TTC549 (cell line): ENCODE measurements around the gene SRP9.
"Not testable (repeated sequence)": the region's sequence is repeated elsewhere in the genome, so short reads cannot be mapped to it uniquely, and the experiment has no call there.

Experiments used
- FAIRE-seq: peaks from 2 replicates; lab custom pipeline; 2012; peaks lifted over from hg19 to GRCh38; lab: Jason Lieb, UNC

The SRP9 gene

GRCh38 chr1:225755671-225756319 is 21.8 kb upstream of the SRP9 start:
- no peak for FAIRE-seq

DNA sequence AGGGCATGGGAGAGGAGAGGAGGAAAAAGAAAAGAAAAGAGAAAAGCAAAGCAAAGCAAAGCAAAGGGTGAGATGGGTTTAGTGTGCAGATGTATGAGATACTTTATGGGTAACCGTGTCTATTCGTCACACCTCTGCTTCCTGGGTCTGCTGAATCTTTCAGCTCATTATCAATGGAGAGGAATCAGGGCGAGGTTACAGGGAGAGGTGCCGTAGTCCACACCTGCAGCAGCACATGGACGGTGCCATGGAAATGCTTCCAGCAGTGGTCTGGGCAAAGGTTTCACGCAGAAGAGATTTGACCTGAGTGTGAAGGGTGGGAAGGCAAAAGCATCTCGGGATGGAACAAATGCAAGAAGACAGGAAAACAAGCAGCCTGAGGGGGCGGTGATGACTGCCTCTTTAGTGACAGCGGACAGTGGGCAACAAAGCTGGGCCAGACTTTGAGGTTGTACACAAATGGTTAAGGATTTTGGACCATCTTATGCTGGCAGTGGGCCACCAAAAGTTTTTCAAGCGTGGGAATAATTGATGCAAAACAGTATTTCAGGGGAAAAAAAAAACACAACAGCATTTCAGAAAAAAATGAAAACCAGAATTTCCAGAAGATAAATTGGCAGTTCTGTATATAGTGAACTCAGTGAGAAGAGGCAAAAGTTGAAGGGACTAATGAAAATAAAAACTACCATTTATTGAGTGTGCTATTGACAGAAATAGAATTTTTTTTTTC is 19.5 kb upstream of the SRP9 start:
- no peak for FAIRE-seq

DNA sequence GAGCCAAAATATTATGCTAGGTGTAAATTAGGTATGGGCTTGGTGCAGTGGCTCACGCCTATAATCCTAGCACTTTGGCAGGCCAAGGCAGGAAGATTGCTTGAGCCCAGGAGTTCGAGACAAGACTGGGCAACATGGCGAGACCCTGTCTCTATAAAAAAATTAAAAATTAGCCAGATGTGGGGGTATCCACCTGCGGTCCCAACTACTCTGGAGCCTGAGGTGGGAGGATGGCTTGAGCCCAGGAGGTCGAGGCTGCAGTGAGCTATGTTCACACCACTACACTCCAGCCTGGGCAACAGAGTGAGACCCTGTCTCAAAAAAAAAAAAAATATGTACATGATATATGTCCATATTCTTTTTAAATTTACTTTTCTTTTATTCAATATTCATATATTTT is 17.7 kb upstream of the SRP9 start:
- not testable (repeated sequence) for FAIRE-seq

- FAIRE-seq, result no peak
Observed at GRCh38 chr1:225760531-225760930, 17.1 kb upstream of the SRP9 start.

DNA sequence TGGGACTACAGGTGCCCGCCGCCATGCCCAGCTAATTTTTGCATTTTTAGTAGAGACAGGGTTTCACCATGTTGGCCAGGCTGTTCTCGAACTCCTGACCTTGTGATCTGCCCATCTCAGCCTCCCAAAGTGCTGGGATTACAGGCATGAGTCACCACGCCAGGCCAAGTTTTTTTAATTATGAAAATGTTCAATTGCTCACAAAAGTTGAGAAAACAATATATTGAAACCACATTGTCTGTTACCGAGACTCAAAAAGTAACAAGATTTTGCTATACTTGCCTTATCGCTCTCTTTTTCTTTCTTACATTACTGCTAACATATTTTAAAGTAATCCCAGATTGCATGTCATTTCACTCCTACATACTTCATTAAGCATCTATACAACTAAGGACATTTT is 16.2 kb upstream of the SRP9 start:
- not testable (repeated sequence) for FAIRE-seq

DNA sequence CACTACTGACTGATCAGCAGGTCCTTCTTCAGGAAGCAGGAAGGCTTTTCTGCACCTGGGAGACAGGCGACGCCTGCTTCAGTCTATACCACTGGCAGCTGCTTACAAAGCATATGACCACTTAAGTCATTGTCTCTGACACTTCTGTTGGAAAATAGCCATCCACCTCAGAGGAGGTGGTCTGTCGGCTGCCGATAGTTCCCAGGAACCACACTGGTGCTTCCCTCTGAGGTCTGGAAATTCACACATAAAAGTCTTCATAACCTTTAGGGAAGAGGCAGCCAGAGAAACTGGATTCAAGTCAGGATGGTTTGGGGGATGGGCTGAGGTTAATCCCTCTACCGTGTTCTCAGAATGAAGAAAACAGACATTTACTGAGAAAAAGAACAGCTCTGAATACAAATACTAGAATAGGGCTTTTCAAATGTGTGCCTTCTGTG is 15.6 kb upstream of the SRP9 start:
- FAIRE-seq, result no peak

DNA sequence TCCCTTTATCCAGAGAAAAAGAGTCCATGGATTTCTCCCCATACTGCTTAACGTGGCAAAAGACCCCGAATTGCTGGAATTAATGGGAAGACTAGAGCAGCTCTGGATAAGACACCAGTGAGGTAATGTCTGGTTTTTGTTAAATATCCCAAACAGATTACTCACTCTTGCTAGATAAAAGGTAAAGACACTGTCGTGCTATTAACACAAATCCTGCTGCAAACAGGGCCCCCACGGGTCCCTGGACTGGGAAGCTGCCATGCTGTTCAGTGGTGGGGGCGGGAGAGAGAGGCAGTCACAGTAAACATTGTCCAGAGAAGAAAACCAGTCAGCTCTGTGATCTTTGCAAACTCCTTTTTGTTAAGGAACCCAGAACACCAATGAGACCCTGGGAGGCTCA is 15.2 kb upstream of the SRP9 start:
- no peak for FAIRE-seq

DNA sequence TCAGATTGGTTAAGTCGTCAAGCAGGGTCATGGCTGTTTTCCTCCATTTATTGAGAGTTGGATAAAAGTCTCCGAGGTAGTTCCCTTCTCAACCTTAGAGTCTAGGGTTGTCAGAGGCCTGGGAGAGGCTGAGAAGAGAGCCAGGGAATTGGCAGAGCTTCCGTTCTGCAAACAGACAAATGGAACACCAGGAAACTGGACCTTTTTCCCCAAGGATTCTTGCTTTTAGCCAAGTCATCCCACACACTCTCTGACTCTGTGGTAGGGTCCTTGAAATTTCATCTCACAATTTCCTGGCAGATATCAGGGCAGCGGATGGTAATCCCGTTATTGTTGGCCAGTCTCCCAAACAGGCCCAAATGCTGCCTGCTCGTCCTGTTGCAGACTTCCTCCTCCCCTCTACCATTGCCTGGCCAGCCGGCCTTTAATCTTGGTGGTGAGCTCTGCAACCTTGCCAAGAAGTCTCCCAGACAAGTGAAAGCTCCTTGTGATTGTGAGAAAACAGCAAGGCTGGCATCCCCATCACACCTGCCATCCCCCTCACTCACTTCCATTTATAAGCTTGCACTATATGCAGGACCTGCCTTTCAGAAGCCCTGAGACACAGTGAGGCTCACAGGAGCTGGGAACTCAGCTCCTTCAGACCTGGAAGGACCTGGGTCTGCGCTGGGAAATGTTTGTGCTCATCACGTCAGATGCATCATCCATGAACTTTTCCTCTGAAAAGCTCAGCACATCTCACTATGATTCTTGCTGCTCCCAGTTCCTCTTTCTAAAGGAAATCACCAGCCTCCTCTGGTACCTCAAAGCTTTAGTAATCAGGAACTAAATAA is 13.7 kb upstream of the SRP9 start:
- no peak for FAIRE-seq

- no peak for FAIRE-seq
Observed at GRCh38 chr1:225765982-225766674, 11.5 kb upstream of the SRP9 start.

- no peak for FAIRE-seq
Observed at GRCh38 chr1:225766967-225767633, 10.5 kb upstream of the SRP9 start.

- FAIRE-seq, result no peak
Observed at GRCh38 chr1:225767634-225768540, 9.7 kb upstream of the SRP9 start.

DNA sequence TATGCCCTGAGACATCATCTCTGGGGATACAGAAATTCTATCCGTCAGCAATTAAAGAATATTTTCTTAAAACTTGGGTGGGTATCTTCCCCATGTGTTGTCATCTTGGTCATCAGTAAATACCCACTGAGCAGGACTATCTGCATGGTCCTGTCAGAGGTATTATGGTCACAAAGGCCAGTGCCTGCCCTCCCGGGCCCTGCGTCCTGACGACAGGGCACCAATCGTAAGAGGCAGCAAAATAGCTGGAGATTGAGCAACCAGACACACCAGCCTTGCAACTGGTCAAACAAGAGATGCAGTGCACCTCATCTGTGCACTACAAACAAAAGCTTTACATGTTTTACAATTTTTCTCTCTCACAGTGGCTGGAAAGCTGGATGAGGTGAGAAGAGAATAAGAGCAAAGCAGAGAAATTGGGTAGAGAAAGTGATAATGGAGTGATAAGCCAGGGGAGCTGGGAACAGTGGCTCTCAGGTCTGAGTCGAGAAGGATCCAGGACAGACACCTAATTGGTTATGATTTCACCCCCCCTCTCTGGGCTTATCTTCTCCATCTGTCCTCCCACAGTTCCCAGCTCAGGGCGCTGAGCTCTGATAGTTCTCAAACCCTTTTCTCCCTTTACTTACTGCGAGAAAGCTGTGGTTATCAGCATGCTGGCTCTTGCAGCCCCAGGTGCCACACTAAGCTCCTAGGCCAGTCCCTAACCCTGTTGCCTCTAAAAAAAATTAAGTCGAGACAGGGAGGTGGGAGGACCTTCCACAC is 8.8 kb upstream of the SRP9 start:
- FAIRE-seq, result no peak

DNA sequence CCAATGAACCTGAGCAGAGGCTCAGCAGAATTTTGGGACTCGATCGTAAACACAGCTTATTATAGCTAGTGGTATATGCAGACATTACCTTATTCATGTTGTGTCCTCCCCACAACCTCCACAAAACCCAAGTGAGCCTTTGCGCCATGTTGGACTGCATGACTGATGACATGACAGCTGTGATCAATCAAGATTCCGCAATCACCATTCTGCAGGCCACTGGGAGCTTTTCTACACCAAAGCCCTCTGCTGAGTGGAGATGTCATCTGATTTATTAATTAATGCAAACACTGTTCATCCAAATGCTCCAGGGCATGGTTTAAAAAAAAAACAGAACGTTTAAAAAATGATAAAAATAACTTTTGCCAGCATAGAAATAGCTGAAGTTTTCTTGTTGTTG is 7.9 kb upstream of the SRP9 start:
- no peak for FAIRE-seq

GRCh38 chr1:225770561-225771248 is 6.9 kb upstream of the SRP9 start:
- no peak for FAIRE-seq

DNA sequence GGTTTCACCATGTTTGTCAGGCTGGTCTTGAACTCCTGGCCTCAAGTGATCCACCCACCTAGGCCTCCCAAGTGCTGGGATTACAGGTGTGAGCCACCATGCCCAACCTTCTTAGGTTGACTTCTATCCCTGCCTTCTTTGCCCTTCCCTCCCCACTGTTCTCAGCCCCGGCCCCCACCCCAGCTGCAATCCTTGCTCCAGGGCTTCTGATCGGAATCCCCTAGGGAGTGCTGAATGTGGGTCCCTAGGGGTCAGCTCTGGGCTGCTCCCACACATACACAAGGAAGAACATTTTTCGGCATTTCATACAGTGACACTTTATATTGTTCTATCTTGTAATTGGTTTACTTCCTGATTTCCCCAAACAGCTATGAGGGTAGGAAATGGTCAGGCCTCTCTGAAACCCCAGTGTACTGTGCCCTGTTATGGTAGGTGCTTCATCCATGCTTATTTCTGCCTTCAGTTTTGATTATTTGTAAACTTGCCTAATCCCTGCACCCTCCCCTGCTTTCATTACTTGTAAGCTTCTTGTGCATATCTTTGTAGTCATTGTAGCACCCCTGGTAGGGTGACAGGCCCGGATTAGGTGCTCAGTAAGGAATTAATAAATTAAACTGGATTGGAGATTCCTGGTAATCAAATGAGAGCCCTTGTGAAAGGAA is 5.8 kb upstream of the SRP9 start:
- no peak for FAIRE-seq

GRCh38 chr1:225772323-225772768 is 5.3 kb upstream of the SRP9 start:
- peak; percentile 95 for FAIRE-seq

GRCh38 chr1:225772848-225773247 is 4.8 kb upstream of the SRP9 start:
- no peak for FAIRE-seq

- no peak for FAIRE-seq
Observed at GRCh38 chr1:225774281-225775147, 3.1 kb upstream of the SRP9 start.
